ENCODE data around the gene BDNF. TPM values are rescaled to one million over a fixed set of nuclear protein-coding genes. Genes with fewer than 3 reads are reported as not detected.
"Not testable (repeated sequence)": the region's sequence is repeated elsewhere in the genome, so short reads cannot be mapped to it uniquely, and the experiment has no call there.

BDNF gene
- total and polyA plus RNA-seq, 2 donors (not counting 3 experiments of a cell fraction or from before 2014, with no cell fraction given): 3.1 to 3.6 TPM

DNA sequence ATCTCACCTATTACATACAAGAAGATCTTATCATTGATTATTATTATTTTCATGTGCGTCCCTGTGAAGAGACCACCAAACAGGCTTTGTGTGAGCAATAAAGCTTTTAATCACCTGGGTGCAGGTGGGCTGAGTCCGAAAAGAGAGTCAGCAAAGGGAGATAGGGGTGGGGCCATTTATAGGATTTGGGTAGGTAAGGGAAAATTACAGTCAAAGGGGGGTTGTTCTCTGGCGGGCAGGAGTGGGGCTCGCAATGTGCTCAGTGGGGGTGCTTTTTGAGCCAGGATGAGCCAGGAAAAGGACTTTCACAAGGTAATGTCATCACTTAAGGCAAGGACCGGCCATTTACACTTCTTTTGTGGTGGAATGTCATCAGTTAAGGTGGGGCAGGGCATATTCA, 71.2 kb downstream of the BDNF start:
- H3K9me1 ChIP-seq (replicated peaks; ENCODE audit: control insufficient read depth, extremely low read depth, insufficient read depth, low read length); BruUV-seq (replicated peaks); H3K4me2 ChIP-seq (ENCODE audit: insufficient read depth, low read length); H3K9ac ChIP-seq (replicated peaks; ENCODE audit: extremely low read depth, insufficient read depth, low read length); H3K36me3 ChIP-seq (ENCODE audit: control insufficient read depth in 2 of 2, extremely low read depth in 1 of 2, insufficient read depth in 2 of 2, low read length in 2 of 2); H3K27ac ChIP-seq (ENCODE audit: insufficient read depth, low read depth, low read length); H3K27me3 ChIP-seq (ENCODE audit: control insufficient read depth in 2 of 2, insufficient read depth in 2 of 2, low read length in 2 of 2); H3K9me3 ChIP-seq (replicated peaks; ENCODE audit: control insufficient read depth, insufficient read depth, low read length); H4K20me1 ChIP-seq (replicated peaks; ENCODE audit: control insufficient read depth, extremely low read depth, insufficient read depth, low read length); CTCF ChIA-PET; FAIRE-seq; H3K4me3 ChIP-seq (replicated peaks in 1 of 3; ENCODE audit: insufficient read depth in 1 of 3, low read depth in 1 of 3, low read length in 3 of 3); POLR2A ChIA-PET; H3K4me1 ChIP-seq (ENCODE audit: control insufficient read depth, extremely low read depth, insufficient read depth, low read length); DNase-seq (ENCODE audit: low read depth, low spot score); intact Hi-C loops (cut with micrococcal nuclease); H3K79me2 ChIP-seq (ENCODE audit: control insufficient read depth, insufficient read depth, low read length); H2AFZ ChIP-seq (ENCODE audit: low read depth, low read length); dilution Hi-C loops (cut with MboI; ENCODE audit: extremely low pct_ligation_motif_present, low sequenced_read_pairs): not testable (repeated sequence)

DNA sequence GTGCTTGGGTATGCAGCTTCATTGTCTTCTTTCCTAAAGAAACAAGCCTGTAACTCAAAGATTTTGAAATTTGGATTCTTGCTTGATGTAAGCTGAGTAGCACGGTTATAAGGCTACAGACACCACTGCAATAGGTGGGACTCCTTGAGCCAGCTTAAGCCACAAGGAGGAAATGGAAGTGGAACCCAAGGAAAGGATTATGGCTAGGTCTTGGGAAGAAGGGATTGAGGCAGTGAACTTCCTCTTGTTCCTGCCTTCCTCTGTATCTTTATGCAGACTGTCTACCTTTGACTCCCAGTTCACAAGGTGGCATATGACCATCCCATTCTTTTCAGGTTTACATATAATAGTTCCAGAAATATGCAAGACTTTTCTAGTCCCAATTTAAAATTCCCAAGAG, 72.3 kb downstream of the BDNF start:
- POLR2A ChIA-PET: no interaction called here
- intact Hi-C loops (cut with micrococcal nuclease) (no loop called here), dilution Hi-C loops (cut with MboI; ENCODE audit: extremely low pct_ligation_motif_present, low sequenced_read_pairs) (no loop called here)
- no peak overlapping the region for H3K9ac ChIP-seq (replicated peaks; ENCODE audit: extremely low read depth, insufficient read depth, low read length)
- peaks cover 0 to 3% of the 10 kb centered on the region in 2 experiments for H3K27me3 ChIP-seq (ENCODE audit: control insufficient read depth in 2 of 2, insufficient read depth in 2 of 2, low read length in 2 of 2)
- DNase-seq (ENCODE audit: low read depth, low spot score) (no peak), FAIRE-seq (no peak)
- no peaks in the 10 kb centered on the region for H3K9me3 ChIP-seq (replicated peaks; ENCODE audit: control insufficient read depth, insufficient read depth, low read length)
- no peaks in the 10 kb centered on the region for H3K9me1 ChIP-seq (replicated peaks; ENCODE audit: control insufficient read depth, extremely low read depth, insufficient read depth, low read length)
- no peaks in the 10 kb centered on the region for H3K79me2 ChIP-seq (ENCODE audit: control insufficient read depth, insufficient read depth, low read length)
- CTCF ChIA-PET: no interaction called here
- TF ChIP-seq GATA2 (IDR thresholded peaks at IDR 0.05; ENCODE audit: insufficient read depth, insufficient read length, low read depth, low read length) (no peak), EZH2 (IDR thresholded peaks at IDR 0.05; ENCODE audit: borderline replicate concordance, low read depth, low read length, severe bottlenecking) (no peak), JUN (IDR thresholded peaks at IDR 0.05; ENCODE audit: borderline replicate concordance, insufficient read depth, insufficient read length, low read depth) (no peak), POLR2A (IDR thresholded peaks at IDR 0.05; ENCODE audit: low read depth, low read length) (no peak), MYC (IDR thresholded peaks at IDR 0.05; ENCODE audit: low read depth, low read length) (no peak), POLR2AphosphoS5 (IDR thresholded peaks at IDR 0.05; ENCODE audit: insufficient read depth, low read depth, low read length) (no peak)
- TF ChIP-seq, protein P1, sequence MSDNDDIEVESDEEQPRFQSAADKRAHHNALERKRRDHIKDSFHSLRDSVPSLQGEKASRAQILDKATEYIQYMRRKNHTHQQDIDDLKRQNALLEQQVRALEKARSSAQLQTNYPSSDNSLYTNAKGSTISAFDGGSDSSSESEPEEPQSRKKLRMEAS (IDR thresholded peaks at IDR 0.05; ENCODE audit: insufficient read depth, insufficient read length): no peak
- H2AFZ ChIP-seq (ENCODE audit: low read depth, low read length): no peak overlapping the region
- no peak overlapping the region for H3K27ac ChIP-seq (ENCODE audit: insufficient read depth, low read depth, low read length)
- no peaks in the 10 kb centered on the region for H3K36me3 ChIP-seq (ENCODE audit: control insufficient read depth in 2 of 2, extremely low read depth in 1 of 2, insufficient read depth in 2 of 2, low read length in 2 of 2)
- H4K20me1 ChIP-seq (replicated peaks; ENCODE audit: control insufficient read depth, extremely low read depth, insufficient read depth, low read length): no peaks in the 10 kb centered on the region
- BruUV-seq (replicated peaks): no TSS peak
- H3K4me3 ChIP-seq (replicated peaks in 1 of 3; ENCODE audit: insufficient read depth in 1 of 3, low read depth in 1 of 3, low read length in 3 of 3): no peak overlapping the region
- no peak overlapping the region for H3K4me2 ChIP-seq (ENCODE audit: insufficient read depth, low read length)
- H3K4me1 ChIP-seq (ENCODE audit: control insufficient read depth, extremely low read depth, insufficient read depth, low read length): no peaks in the 10 kb centered on the region

Measured in endothelial cell of umbilical vein (primary cell).